Thoracic aorta (tissue), 2 donors: ENCODE measurements around the gene SYNGR1. TPM values are rescaled to one million over a fixed set of nuclear protein-coding genes. Genes with fewer than 3 reads are reported as not detected.
"Not testable (repeated sequence)": the region's sequence is repeated elsewhere in the genome, so short reads cannot be mapped to it uniquely, and the experiment has no call there.

ENCODE experiments used
- ATAC-seq: fragments of 150-250 bp; one replicate; pipeline ENCODE4 v1.8.0; 2017; ENCODE audit warnings: low read depth; ENCODE audit not compliant: insufficient number of reproducible peaks, low FRiP score
- DNase-seq: peaks from one replicate; pipeline ENCODE4 v3.0.0-alpha.2; 2020; ENCODE audit warnings: low spot score
- H3K27ac ChIP-seq, 2 donors: fragments of 200-600 bp; sonication (generic); 1 replicate in 1 of 2; 2 replicates in 1 of 2; pipeline ENCODE4 v1.5.1; 2016; ENCODE audit warnings: mild to moderate bottlenecking in 2 of 2, moderate library complexity in 2 of 2
- H3K27me3 ChIP-seq: fragments of 200-600 bp; sonication (generic); replicated peaks from 2 replicates; pipeline ENCODE4 v1.6.0; 2016; ENCODE audit warnings: mild to moderate bottlenecking; ENCODE audit not compliant: insufficient read depth
- H3K36me3 ChIP-seq: fragments of 200-600 bp; sonication (generic); one replicate; pipeline ENCODE4 v1.5.1; 2016
- H3K4me1 ChIP-seq, 2 donors: fragments of 200-600 bp; sonication (generic); 1 replicate in 1 of 2; 2 replicates in 1 of 2; pipeline versions ENCODE4 v1.5.1 to v1.6.0; 2016; ENCODE audit warnings: low read depth in 2 of 2, mild to moderate bottlenecking in 1 of 2; ENCODE audit not compliant: control insufficient read depth in 1 of 2
- H3K4me3 ChIP-seq: fragments of 200-600 bp; sonication (generic); 2 replicates; pipeline ENCODE4 v1.5.1; 2016; ENCODE audit warnings: mild to moderate bottlenecking
- H3K9me3 ChIP-seq: fragments of 200-600 bp; sonication (generic); 2 replicates; pipeline ENCODE4 v1.5.1; 2016
- CTCF ChIP-seq: fragments of 200-600 bp; sonication (generic); IDR thresholded peaks from one replicate; pipeline ENCODE4 v1.5.1; 2019; ENCODE audit warnings: antibody characterized with exemption
- total RNA-seq, 2 donors: library from RNA; depleted of rRNA; stranded (reverse); fragments of >200 nt; gene quantifications; one replicate each; pipeline versions ENCODE4 v1.1.0 to v1.2.3, GENCODE V29; 2016

SYNGR1 gene
- total RNA-seq, 2 donors from 2014 or later, result 9.1 to 12.9 TPM

GRCh38 chr22:39317084-39317774, 32.6 kb upstream of the SYNGR1 start:
- ATAC-seq (no peak), DNase-seq (no peak)
- Histone ChIP-seq H3K27ac (no peak overlapping the region), H3K36me3 (peaks cover 54% of the 10 kb centered on the region), H3K4me3 (no peak overlapping the region), H3K27me3 (no peaks in the 10 kb centered on the region), H3K9me3 (no peaks in the 10 kb centered on the region), H3K4me1 (peaks cover 15 to 47% of the 10 kb centered on the region in 2 donors)
- TF ChIP-seq CTCF, result no peak

DNA sequence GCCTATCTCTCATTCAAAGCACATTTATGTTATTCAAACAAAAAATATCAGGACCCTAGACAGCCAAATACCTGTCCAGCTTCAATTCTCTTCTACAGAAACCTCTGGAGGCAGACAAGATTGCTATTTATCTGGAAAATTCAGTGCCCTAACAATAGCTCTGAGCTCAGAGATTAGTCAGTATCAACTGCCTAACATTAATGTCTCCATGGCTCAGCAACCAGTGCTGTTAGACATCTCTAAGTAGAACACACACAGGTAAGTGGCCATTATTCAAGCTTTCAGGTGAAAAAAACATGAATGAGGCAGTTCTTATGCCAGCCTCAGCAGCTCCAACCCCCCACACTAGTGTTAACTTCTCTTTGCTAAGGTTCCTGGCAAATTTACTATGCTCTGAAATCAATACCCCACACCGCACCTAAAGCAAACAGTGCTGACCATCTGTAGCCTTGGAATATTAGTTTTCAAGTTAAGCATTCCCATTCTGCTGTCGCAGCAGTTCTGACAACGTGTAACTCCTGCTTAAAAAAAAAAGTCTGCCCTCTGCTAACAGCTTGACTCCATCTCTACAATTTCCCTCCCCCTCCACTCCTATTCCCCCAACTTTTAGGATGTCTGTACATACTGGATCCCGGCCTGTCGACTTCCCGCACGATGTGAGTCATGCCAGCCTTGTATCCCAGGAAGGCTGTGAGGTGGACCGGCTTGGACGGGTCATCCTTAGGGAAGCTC, 31.9 kb upstream of the SYNGR1 start:
- no peak for ATAC-seq
- Histone ChIP-seq H3K9me3 (no peaks in the 10 kb centered on the region), H3K27me3 (no peaks in the 10 kb centered on the region), H3K27ac (peak overlapping the region; percentile 88 to 99), H3K4me1 (peaks cover 15 to 47% of the 10 kb centered on the region in 2 donors), H3K36me3 (peaks cover 46% of the 10 kb centered on the region), H3K4me3 (peak overlapping the region; percentile 89)
- DNase-seq, result no peak
- no peak for TF ChIP-seq CTCF

DNA sequence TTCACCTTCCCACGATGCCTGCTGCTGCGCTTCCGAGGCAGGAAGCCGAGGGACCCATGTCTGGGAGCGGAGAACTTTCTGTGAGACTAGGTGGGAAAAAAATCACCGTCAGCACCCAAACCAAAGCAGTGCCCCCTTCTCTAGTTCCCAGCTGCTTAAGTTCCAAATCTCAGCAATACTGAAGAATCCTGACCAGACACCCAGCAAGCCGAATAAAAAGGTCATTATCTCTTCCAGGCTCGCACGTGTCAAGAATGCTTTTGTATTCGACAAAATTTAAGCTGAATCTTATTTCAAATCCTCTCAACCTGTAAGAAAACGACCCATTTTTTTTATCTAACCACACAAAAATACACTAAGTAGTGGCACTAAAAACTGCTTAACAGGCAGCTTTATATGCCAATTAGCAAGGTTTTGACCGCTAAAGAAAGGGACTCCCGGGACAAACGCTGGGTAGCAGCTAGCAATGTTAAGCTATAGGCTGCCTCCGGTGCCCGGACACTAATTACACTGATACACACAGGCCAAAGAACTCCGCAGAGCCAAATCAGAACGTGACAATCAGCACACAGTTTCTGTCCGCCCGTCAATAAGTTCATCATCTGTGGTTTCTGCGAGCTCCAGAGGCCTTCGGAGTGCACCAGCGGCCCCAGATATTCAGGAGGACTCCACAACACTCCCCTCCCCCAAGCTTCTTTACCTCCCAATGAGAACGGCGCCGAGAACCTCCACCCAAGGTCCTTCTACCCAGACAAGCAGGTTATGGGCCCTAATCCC, 31.1 kb upstream of the SYNGR1 start:
- Histone ChIP-seq H3K9me3 (no peaks in the 10 kb centered on the region), H3K4me3 (peak overlapping the region; percentile 89), H3K36me3 (peaks cover 39% of the 10 kb centered on the region), H3K27ac (peak overlapping the region; percentile 88 to 99), H3K27me3 (no peaks in the 10 kb centered on the region), H3K4me1 (peaks cover 15 to 47% of the 10 kb centered on the region in 2 donors)
- no peak for DNase-seq
- no peak for TF ChIP-seq CTCF
- no peak for ATAC-seq

DNA sequence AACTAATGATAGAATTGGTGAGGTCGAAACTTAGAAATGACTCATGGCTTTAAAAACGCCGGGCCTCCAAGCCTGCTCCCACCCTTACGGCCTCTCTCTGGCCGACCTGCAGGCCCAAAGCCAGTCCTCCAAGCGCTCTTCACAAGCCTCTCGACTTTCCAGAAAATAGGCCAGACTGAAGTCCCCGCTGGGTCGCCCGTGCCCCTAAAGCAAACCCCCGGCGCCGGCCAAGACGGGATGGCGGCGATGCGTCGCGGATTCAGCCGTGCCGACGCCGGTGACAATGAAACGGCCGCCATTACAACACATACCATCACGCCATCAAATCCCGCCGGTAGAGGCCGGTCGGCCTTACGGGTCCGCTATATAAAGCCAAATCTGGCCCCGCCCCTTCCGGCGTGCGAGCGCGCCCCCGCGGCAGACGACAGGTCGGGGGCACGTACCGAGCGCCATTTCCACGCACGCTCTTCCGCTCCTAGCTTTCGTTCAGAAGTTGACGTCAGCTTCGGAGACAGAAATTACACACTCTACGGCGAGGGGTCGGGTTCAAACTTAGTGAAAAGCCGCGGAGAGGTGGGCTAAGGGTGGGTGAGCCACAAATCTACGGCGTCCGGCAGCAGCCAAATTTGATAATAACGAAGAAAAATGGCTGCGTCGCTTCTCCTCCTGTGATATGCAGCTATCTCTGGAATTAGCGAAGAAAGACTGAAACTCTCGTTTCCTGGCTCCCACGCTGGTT, 30.3 kb upstream of the SYNGR1 start, which contains the start of gene RPL3:
TSS of gene RPL3 (minus strand) at position 340 of the 739 bp plus-strand sequence. CDS start at position 314, 26 bp downstream.
- peak; percentile 80 for DNase-seq
- peak; percentile 90 for ATAC-seq
- Histone ChIP-seq H3K9me3 (no peaks in the 10 kb centered on the region), H3K27ac (peak within 1 kb of the TSS; percentile 96 to 99), H3K4me3 (peak within 1 kb of the TSS; percentile 89), H3K36me3 (peaks cover 31% of the 10 kb centered on the region), H3K4me1 (peaks cover 15 to 44% of the 10 kb centered on the region in 2 donors), H3K27me3 (no peaks in the 10 kb centered on the region)
- no peak for TF ChIP-seq CTCF

DNA sequence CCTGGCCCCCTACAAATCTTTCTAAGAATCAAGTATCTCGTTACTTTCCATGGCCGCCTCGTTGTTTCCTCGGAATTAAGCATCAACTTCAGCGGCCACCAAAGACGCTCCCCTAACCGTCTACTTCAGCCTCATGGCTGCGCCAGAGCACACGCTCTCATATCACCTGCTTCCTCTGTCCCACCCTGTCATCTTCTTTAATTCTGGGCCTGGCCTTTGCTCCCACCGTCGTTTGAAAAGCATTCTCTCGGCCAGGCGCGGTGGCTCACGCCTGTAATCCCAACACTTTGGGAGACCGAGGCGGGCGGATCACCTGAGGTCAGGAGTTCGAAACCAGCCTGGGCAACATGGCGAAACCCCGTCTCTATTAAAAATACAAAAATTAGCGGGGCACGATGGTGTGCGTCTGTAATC, 29.2 kb upstream of the SYNGR1 start:
- peaks cover 20% of the 10 kb centered on the region for H3K36me3 ChIP-seq
- peaks cover 15 to 32% of the 10 kb centered on the region in 2 donors for H3K4me1 ChIP-seq
- not testable (repeated sequence) for H3K9me3 ChIP-seq, ATAC-seq, DNase-seq, H3K27me3 ChIP-seq
- peak overlapping the region; percentile 96 to 99 for H3K27ac ChIP-seq
- H3K4me3 ChIP-seq, result peak overlapping the region; percentile 89
